Neuronal stem cell (in vitro differentiated cells): ENCODE data around the gene RPP40. TPM values are rescaled to one million over a fixed set of nuclear protein-coding genes. Genes with fewer than 3 reads are reported as not detected.

Experiments used
- DNase-seq: peaks from one replicate; pipeline ENCODE4 v3.0.0-alpha.2; 2013; ENCODE audit warnings: low spot score
- H2AFZ ChIP-seq: one replicate; pipeline ENCODE4 v1.6.1; 2013; ENCODE audit warnings: mild to moderate bottlenecking, low read length, inconsistent platforms
- H2AK5ac ChIP-seq: 2 replicates; pipeline ENCODE4 v1.6.1; 2013; ENCODE audit warnings: low read depth, mild to moderate bottlenecking, inconsistent platforms, low read length, moderate library complexity, mixed read lengths
- H2BK120ac ChIP-seq: 2 replicates; pipeline ENCODE4 v1.6.1; 2013; ENCODE audit warnings: low read depth, mild to moderate bottlenecking, inconsistent platforms, low read length, moderate library complexity, mixed read lengths
- H2BK12ac ChIP-seq: one replicate; pipeline ENCODE4 v1.6.1; 2013; ENCODE audit warnings: low read length, inconsistent platforms
- H2BK15ac ChIP-seq: 2 replicates; pipeline ENCODE4 v1.6.1; 2013; ENCODE audit warnings: mild to moderate bottlenecking, low read length, inconsistent platforms, mixed read lengths
- H2BK5ac ChIP-seq: one replicate; pipeline ENCODE4 v1.6.1; 2013; ENCODE audit warnings: inconsistent platforms, mild to moderate bottlenecking, low read length, moderate library complexity
- H3K14ac ChIP-seq: one replicate; pipeline ENCODE4 v1.6.1; 2013; ENCODE audit warnings: low read length, inconsistent platforms
- H3K18ac ChIP-seq: 2 replicates; pipeline ENCODE4 v1.6.1; 2013; ENCODE audit warnings: low read length, inconsistent platforms
- H3K23ac ChIP-seq: 2 replicates; pipeline ENCODE4 v1.6.1; 2013; ENCODE audit warnings: low read depth, mild to moderate bottlenecking, mixed read lengths, low read length, inconsistent platforms; ENCODE audit not compliant: poor library complexity
- H3K27ac ChIP-seq: replicated peaks from 3 replicates; pipeline ENCODE4 v1.5.1; 2013; ENCODE audit warnings: low read length, inconsistent platforms
- H3K27me3 ChIP-seq, 3 experiments: 2 replicates each; pipeline ENCODE4 v1.6.1; 2013; ENCODE audit warnings: low read length in 3 of 3, mild to moderate bottlenecking in 2 of 3, inconsistent platforms in 1 of 3, low read depth in 1 of 3, mixed read lengths in 1 of 3, moderate library complexity in 1 of 3; ENCODE audit not compliant: control insufficient read depth in 3 of 3, insufficient read depth in 3 of 3
- H3K36me3 ChIP-seq, 2 donors: replicated peaks in 1 of 2; 2 replicates each; pipeline ENCODE4 v1.6.1; 2013; ENCODE audit warnings: low read length in 2 of 2; ENCODE audit not compliant: control insufficient read depth in 2 of 2, insufficient read depth in 2 of 2
- H3K4ac ChIP-seq: 2 replicates; pipeline ENCODE4 v1.6.1; 2013; ENCODE audit warnings: inconsistent platforms, mild to moderate bottlenecking, low read length, moderate library complexity
- H3K4me1 ChIP-seq, 2 donors: 1 replicate in 1 of 2; 2 replicates in 1 of 2; pipeline ENCODE4 v1.6.1; 2013; ENCODE audit warnings: low read length in 2 of 2, low read depth in 1 of 2; ENCODE audit not compliant: control insufficient read depth in 2 of 2, insufficient read depth in 1 of 2
- H3K4me2 ChIP-seq: one replicate; pipeline ENCODE4 v1.6.1; 2013; ENCODE audit warnings: mild to moderate bottlenecking, low read length, inconsistent platforms; ENCODE audit not compliant: insufficient read depth, poor library complexity, severe bottlenecking
- H3K4me3 ChIP-seq, 2 donors: 2 replicates each; pipeline ENCODE4 v1.5.1; 2013; ENCODE audit warnings: low read length in 2 of 2, mild to moderate bottlenecking in 2 of 2, inconsistent platforms in 1 of 2, moderate library complexity in 1 of 2
- H3K79me1 ChIP-seq: one replicate; pipeline ENCODE4 v1.6.1; 2013; ENCODE audit warnings: low read depth, mild to moderate bottlenecking, inconsistent platforms, low read length, moderate library complexity
- H3K9ac ChIP-seq: one replicate; pipeline ENCODE4 v1.6.1; 2013; ENCODE audit warnings: mild to moderate bottlenecking, low read depth, low read length, inconsistent platforms; ENCODE audit not compliant: poor library complexity
- H3K9me3 ChIP-seq, 2 donors: replicated peaks in 1 of 2; 2 replicates each; pipeline versions ENCODE3 to v1.6.1; 2013; ENCODE audit warnings: low read length in 2 of 2, mild to moderate bottlenecking in 2 of 2, inconsistent platforms in 1 of 2, low read depth in 1 of 2, mixed read lengths in 1 of 2, moderate library complexity in 1 of 2; ENCODE audit not compliant: control insufficient read depth in 2 of 2, insufficient read depth in 1 of 2
- H4K8ac ChIP-seq: one replicate; pipeline ENCODE4 v1.6.1; 2013; ENCODE audit warnings: low read depth, mild to moderate bottlenecking, inconsistent platforms, low read length, moderate library complexity
- H4K91ac ChIP-seq: one replicate; pipeline ENCODE4 v1.6.1; 2013; ENCODE audit warnings: low read length, low read depth, mild to moderate bottlenecking, inconsistent platforms; ENCODE audit not compliant: poor library complexity
- WGBS, 2 donors: extraction: QIAGEN DNeasy Blood & Tissue Kit; methylation state at CpG; one replicate each; pipeline ENCODE4 v1.1.7; 2013; ENCODE audit warnings: missing lambda C conversion rate in 2 of 2, mixed read lengths in 1 of 2; ENCODE audit not compliant: insufficient read length in 2 of 2, insufficient replicate concordance in 1 of 2; ENCODE audit errors: extremely low coverage in 2 of 2; 5-methylcytosine and 5-hydroxymethylcytosine counted together
- polyA plus RNA-seq, 2 experiments: library from polyadenylated mRNA; stranded (reverse); fragments of 200-250 nt; gene quantifications; one replicate each; pipeline ENCODE4 v1.2.3, GENCODE V29; 2013

Gene RPP40
- 8.5 TPM for polyA plus RNA-seq (2013, experiment 1 of 2)
- 9.8 TPM for polyA plus RNA-seq (2013, experiment 2 of 2)

- H3K27ac ChIP-seq: peak within 1 kb of the TSS; percentile 56
- peaks cover 5 to 20% of the 10 kb centered on the region in 2 donors for H3K36me3 ChIP-seq
- H3K4ac ChIP-seq: no peak within 1 kb of the TSS
- H4K91ac ChIP-seq: no peak within 1 kb of the TSS
- peak within 1 kb of the TSS; percentile 99 for H3K4me3 ChIP-seq
- H4K8ac ChIP-seq: no peak within 1 kb of the TSS
- peak within 1 kb of the TSS; percentile 65 for H3K9ac ChIP-seq
- peak within 1 kb of the TSS; percentile 20 for H2BK5ac ChIP-seq
- H3K18ac ChIP-seq: peak within 1 kb of the TSS; percentile 91
- no peak within 1 kb of the TSS for H2BK12ac ChIP-seq
- no peak within 1 kb of the TSS for H2BK15ac ChIP-seq
- no peaks in the 10 kb centered on the region for H3K9me3 ChIP-seq
- H3K27me3 ChIP-seq: no peaks in the 10 kb centered on the region
- peak; percentile 96 for DNase-seq
- H3K4me1 ChIP-seq: peaks cover 2% of the 10 kb centered on the region in 2 donors
- peak within 1 kb of the TSS; percentile 89 for H3K4me2 ChIP-seq
- H2AK5ac ChIP-seq: no peak within 1 kb of the TSS
- no CpG with 5 or more reads among the region's 64 CpGs for WGBS, 2 donors
- H3K14ac ChIP-seq: peak within 1 kb of the TSS; percentile 84
- H3K23ac ChIP-seq: peak within 1 kb of the TSS; percentile 48
- H2AFZ ChIP-seq: peak within 1 kb of the TSS; percentile 100
- no peak within 1 kb of the TSS for H2BK120ac ChIP-seq
- H3K79me1 ChIP-seq: no peaks in the 10 kb centered on the region
Measured at GRCh38 chr6:5003604-5004372, at the start of gene RPP40. Gene RPP40 (minus strand): TSS chr6:5004037. CDS start chr6:5004002, 35 bp downstream.

- Histone ChIP-seq H4K8ac (no peak overlapping the region), H3K4me2 (no peak overlapping the region), H3K27me3 (no peaks in the 10 kb centered on the region), H3K27ac (no peak overlapping the region), H3K23ac (no peak overlapping the region), H2AFZ (no peak overlapping the region), H3K4me1 (no peaks in the 10 kb centered on the region), H3K9ac (no peak overlapping the region), H3K14ac (no peak overlapping the region), H3K4ac (no peak overlapping the region), H3K18ac (no peak overlapping the region), H4K91ac (no peak overlapping the region), H2BK120ac (no peak overlapping the region), H3K36me3 (no peaks in the 10 kb centered on the region), H3K79me1 (no peaks in the 10 kb centered on the region), H2BK15ac (no peak overlapping the region), H2BK5ac (no peak overlapping the region), H2AK5ac (no peak overlapping the region), H3K9me3 (peaks cover 4 to 6% of the 10 kb centered on the region in 2 donors), H2BK12ac (no peak overlapping the region), H3K4me3 (no peak overlapping the region)
- no peak for DNase-seq
Measured at GRCh38 chr6:5053038-5053437, 49.2 kb upstream of the RPP40 start.

GRCh38 chr6:5051394-5051793, 47.6 kb upstream of the RPP40 start:
- H2AFZ ChIP-seq: no peak overlapping the region
- no CpG with 5 or more reads among the region's 1 CpG for WGBS, 2 donors
- no peak overlapping the region for H4K91ac ChIP-seq
- H3K4ac ChIP-seq: no peak overlapping the region
- no peak overlapping the region for H3K18ac ChIP-seq
- no peak overlapping the region for H2BK120ac ChIP-seq
- H2BK5ac ChIP-seq: no peak overlapping the region
- no peak overlapping the region for H3K4me2 ChIP-seq
- no peak overlapping the region for H3K4me3 ChIP-seq
- H4K8ac ChIP-seq: no peak overlapping the region
- no peak overlapping the region for H3K14ac ChIP-seq
- H3K9ac ChIP-seq: no peak overlapping the region
- no peaks in the 10 kb centered on the region for H3K27me3 ChIP-seq
- DNase-seq: no peak
- H3K79me1 ChIP-seq: no peaks in the 10 kb centered on the region
- H3K9me3 ChIP-seq: peaks cover 4 to 6% of the 10 kb centered on the region in 2 donors
- H3K27ac ChIP-seq: no peak overlapping the region
- H2BK15ac ChIP-seq: no peak overlapping the region
- H2AK5ac ChIP-seq: no peak overlapping the region
- H2BK12ac ChIP-seq: no peak overlapping the region
- H3K4me1 ChIP-seq: no peaks in the 10 kb centered on the region
- no peak overlapping the region for H3K23ac ChIP-seq
- no peaks in the 10 kb centered on the region for H3K36me3 ChIP-seq

GRCh38 chr6:5050009-5050408, 46.2 kb upstream of the RPP40 start:
- H3K9me3 ChIP-seq: peaks cover 4 to 6% of the 10 kb centered on the region in 2 donors
- no peaks in the 10 kb centered on the region for H3K36me3 ChIP-seq
- DNase-seq: no peak
- no peak overlapping the region for H3K18ac ChIP-seq
- no peak overlapping the region for H3K23ac ChIP-seq
- no peak overlapping the region for H4K91ac ChIP-seq
- H3K4me1 ChIP-seq: no peaks in the 10 kb centered on the region
- H3K9ac ChIP-seq: no peak overlapping the region
- no peak overlapping the region for H3K4me3 ChIP-seq
- WGBS, 2 donors: no CpG with 5 or more reads among the region's 2 CpGs
- no peak overlapping the region for H3K27ac ChIP-seq
- H2BK120ac ChIP-seq: no peak overlapping the region
- no peak overlapping the region for H3K4ac ChIP-seq
- H3K79me1 ChIP-seq: no peaks in the 10 kb centered on the region
- H2AK5ac ChIP-seq: no peak overlapping the region
- no peak overlapping the region for H3K14ac ChIP-seq
- H3K27me3 ChIP-seq: no peaks in the 10 kb centered on the region
- H2BK12ac ChIP-seq: no peak overlapping the region
- no peak overlapping the region for H2BK5ac ChIP-seq
- no peak overlapping the region for H2BK15ac ChIP-seq
- H4K8ac ChIP-seq: no peak overlapping the region
- H3K4me2 ChIP-seq: no peak overlapping the region
- H2AFZ ChIP-seq: no peak overlapping the region
